ENCODE measurements around the gene PCGF3.
"Not testable (repeated sequence)": the region's sequence is repeated elsewhere in the genome, so short reads cannot be mapped to it uniquely, and the experiment has no call there.

The PCGF3 gene

GRCh38 chr4:794900-795725 lies 89.5 kb downstream of the PCGF3 start:
- Mint-ChIP-seq H3K36me3 (ENCODE audit: low read depth) (no peaks in the 10 kb centered on the region), H3K9me3 (no peaks in the 10 kb centered on the region), H3K4me3 (peak overlapping the region; percentile 43), H3K27ac (no peak overlapping the region), H3K4me1 (ENCODE audit: low read depth) (peaks cover 36% of the 10 kb centered on the region), H3K27me3 (peaks cover 37% of the 10 kb centered on the region)

DNA sequence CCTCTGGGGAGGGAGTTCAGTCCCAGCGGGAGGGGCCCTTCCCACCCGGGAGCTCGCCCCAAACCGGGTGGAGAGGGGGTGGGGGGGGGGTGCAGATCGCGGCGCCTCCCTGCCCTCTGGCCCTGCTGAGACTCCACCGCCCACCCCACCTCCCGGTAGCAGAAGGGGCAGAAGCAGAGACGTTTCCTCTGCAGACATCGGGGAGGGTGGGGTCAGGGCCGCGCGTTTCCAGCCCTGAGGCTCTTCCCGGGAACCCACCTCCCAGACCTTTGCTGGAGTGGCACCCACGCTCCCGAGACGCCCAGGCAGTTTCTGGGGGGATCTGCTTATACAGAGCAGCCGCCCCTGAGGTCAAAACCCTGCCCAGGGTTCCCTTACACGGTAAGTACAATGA lies 90.1 kb downstream of the PCGF3 start:
- peaks cover 34% of the 10 kb centered on the region for H3K27me3 Mint-ChIP-seq
- H3K27ac Mint-ChIP-seq = no peak overlapping the region
- H3K4me3 Mint-ChIP-seq = no peak overlapping the region
- H3K36me3 Mint-ChIP-seq (ENCODE audit: low read depth) = no peaks in the 10 kb centered on the region
- H3K9me3 Mint-ChIP-seq = no peaks in the 10 kb centered on the region
- peaks cover 37% of the 10 kb centered on the region for H3K4me1 Mint-ChIP-seq (ENCODE audit: low read depth)

DNA sequence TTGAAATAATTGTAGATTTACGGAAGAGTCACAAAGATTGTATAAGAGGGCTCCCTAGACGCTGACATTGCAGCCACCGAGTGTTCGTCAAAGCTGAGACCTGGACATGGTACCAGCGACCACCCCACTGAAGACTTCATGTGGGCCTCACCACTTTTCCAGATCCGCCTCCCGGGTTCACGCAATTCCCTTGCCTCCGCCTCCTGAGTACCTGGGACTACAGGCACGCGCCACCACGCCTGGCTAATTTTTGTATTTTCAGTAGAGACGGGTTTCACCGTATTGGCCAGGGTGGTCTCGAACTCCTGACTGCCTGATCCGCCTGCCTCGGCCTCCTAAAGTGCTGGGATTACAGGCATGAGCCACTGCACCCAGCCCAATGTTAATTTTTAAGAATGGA lies 90.6 kb downstream of the PCGF3 start:
- Mint-ChIP-seq H3K4me1 (ENCODE audit: low read depth) (peaks cover 37% of the 10 kb centered on the region), H3K27me3 (peaks cover 32% of the 10 kb centered on the region), H3K9me3 (no peaks in the 10 kb centered on the region), H3K27ac (no peak overlapping the region), H3K4me3 (no peak overlapping the region), H3K36me3 (ENCODE audit: low read depth) (no peaks in the 10 kb centered on the region)

GRCh38 chr4:797066-797465 lies 91.4 kb downstream of the PCGF3 start:
- Mint-ChIP-seq H3K27me3 (peaks cover 32% of the 10 kb centered on the region), H3K27ac (no peak overlapping the region), H3K4me1 (ENCODE audit: low read depth) (peaks cover 37% of the 10 kb centered on the region), H3K36me3 (ENCODE audit: low read depth) (no peaks in the 10 kb centered on the region), H3K4me3 (no peak overlapping the region), H3K9me3 (no peaks in the 10 kb centered on the region)

DNA sequence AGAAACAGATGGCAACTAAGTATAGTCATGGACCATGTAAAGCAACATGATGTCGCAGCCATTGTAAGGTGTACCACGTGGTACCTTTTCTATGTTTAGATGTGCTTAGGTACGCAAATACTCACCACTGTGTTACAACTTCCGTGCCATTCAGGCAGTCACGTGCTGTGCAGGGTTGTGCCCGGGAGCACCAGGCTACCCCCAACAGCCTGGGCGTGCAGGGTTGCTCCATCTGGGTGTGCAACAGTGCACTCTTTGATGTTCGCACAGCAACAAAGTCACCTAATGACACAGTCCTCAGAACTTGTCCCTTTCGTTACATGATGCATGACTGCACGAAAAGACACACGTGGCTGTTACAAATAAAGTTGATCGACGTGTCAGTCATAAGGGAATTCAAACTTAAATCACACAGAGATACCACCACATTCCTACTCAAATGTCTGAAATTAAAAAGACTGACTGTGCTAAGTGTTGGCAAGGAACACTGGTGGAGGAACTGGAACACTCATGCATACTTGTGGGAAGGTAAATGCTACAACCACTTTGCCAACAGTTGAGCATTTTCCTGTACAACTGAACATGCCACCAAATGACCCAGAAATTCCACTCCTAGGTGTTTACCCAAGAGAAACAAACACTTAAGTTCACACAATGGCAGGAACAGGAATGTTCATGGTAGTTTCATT lies 95.9 kb downstream of the PCGF3 start:
- Mint-ChIP-seq H3K27ac (no peak overlapping the region), H3K4me3 (no peak overlapping the region), H3K9me3 (no peaks in the 10 kb centered on the region), H3K27me3 (peaks cover 8% of the 10 kb centered on the region), H3K4me1 (ENCODE audit: low read depth) (peaks cover 17% of the 10 kb centered on the region), H3K36me3 (ENCODE audit: low read depth) (no peaks in the 10 kb centered on the region)

GRCh38 chr4:803884-804283 lies 98.3 kb downstream of the PCGF3 start:
- Mint-ChIP-seq H3K4me3 (no peak overlapping the region), H3K9me3 (no peaks in the 10 kb centered on the region), H3K27ac (no peak overlapping the region), H3K36me3 (ENCODE audit: low read depth) (no peaks in the 10 kb centered on the region), H3K27me3 (peaks cover 10% of the 10 kb centered on the region), H3K4me1 (ENCODE audit: low read depth) (peaks cover 13% of the 10 kb centered on the region)

DNA sequence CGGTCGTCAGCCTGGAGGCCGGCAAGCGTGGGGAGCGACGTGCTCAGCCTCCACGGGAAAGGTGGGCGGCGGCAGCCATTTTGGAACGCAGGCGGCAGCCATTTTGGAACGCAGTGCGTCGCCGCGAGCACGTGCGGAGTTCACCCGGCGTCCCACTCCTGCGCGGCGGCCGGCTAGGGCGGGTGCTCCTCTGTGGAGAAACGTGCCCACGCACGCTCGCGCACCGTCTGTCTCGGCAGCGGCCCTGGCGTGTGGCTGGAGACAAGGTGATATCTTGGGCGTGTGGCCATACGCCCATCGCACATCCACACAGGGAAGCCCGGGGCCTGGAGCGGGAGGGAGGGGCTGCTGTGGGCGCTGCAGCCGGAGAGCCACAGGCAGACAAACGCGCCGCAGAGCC lies 99.2 kb downstream of the PCGF3 start:
- peaks cover 4% of the 10 kb centered on the region for H3K4me1 Mint-ChIP-seq (ENCODE audit: low read depth)
- H3K27me3 Mint-ChIP-seq = peaks cover 10% of the 10 kb centered on the region
- H3K9me3 Mint-ChIP-seq = no peaks in the 10 kb centered on the region
- H3K4me3 Mint-ChIP-seq = no peak overlapping the region
- H3K36me3 Mint-ChIP-seq (ENCODE audit: low read depth) = no peaks in the 10 kb centered on the region
- no peak overlapping the region for H3K27ac Mint-ChIP-seq

GRCh38 chr4:806979-807378 lies 101.3 kb downstream of the PCGF3 start:
- Mint-ChIP-seq H3K27ac (peak overlapping the region; percentile 41), H3K27me3 (peaks cover 20% of the 10 kb centered on the region)
- not testable (repeated sequence) for H3K9me3 Mint-ChIP-seq; H3K36me3 Mint-ChIP-seq (ENCODE audit: low read depth); H3K4me1 Mint-ChIP-seq (ENCODE audit: low read depth); H3K4me3 Mint-ChIP-seq

- Mint-ChIP-seq H3K27me3 (peaks cover 26% of the 10 kb centered on the region), H3K4me1 (ENCODE audit: low read depth) (no peaks in the 10 kb centered on the region), H3K27ac (no peak overlapping the region), H3K9me3 (no peaks in the 10 kb centered on the region), H3K4me3 (no peak overlapping the region), H3K36me3 (ENCODE audit: low read depth) (no peaks in the 10 kb centered on the region)
Observed at GRCh38 chr4:807792-808191, 102.2 kb downstream of the PCGF3 start.

GRCh38 chr4:808860-809570 lies 103.4 kb downstream of the PCGF3 start:
- no peaks in the 10 kb centered on the region for H3K9me3 Mint-ChIP-seq
- H3K36me3 Mint-ChIP-seq (ENCODE audit: low read depth) = no peaks in the 10 kb centered on the region
- peaks cover 36% of the 10 kb centered on the region for H3K27me3 Mint-ChIP-seq
- H3K27ac Mint-ChIP-seq = no peak overlapping the region
- no peak overlapping the region for H3K4me3 Mint-ChIP-seq
- H3K4me1 Mint-ChIP-seq (ENCODE audit: low read depth) = no peaks in the 10 kb centered on the region

DNA sequence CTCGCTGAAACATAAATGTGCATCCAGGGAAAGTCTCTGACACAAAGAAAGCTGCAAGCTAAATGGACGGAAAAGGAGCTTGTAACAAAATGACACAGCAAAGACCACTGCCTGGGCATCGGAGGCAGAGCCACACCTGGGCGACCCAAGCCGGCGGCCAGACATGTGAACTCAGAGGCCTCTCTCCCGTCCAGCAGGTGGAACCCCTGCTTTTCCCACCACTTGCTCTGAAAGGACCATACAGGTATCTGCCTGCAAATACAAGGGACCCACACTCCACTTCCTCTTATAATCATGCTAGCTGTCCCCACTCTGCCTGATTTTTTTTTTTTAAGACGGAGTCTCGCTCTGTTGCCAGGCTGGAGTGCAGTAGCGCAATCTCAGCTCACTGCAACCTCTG lies 108.3 kb downstream of the PCGF3 start:
- H3K27me3 Mint-ChIP-seq = peaks cover 54% of the 10 kb centered on the region
- no peaks in the 10 kb centered on the region for H3K36me3 Mint-ChIP-seq (ENCODE audit: low read depth)
- no peaks in the 10 kb centered on the region for H3K4me1 Mint-ChIP-seq (ENCODE audit: low read depth)
- H3K4me3 Mint-ChIP-seq = no peak overlapping the region
- no peaks in the 10 kb centered on the region for H3K9me3 Mint-ChIP-seq
- H3K27ac Mint-ChIP-seq = no peak overlapping the region

DNA sequence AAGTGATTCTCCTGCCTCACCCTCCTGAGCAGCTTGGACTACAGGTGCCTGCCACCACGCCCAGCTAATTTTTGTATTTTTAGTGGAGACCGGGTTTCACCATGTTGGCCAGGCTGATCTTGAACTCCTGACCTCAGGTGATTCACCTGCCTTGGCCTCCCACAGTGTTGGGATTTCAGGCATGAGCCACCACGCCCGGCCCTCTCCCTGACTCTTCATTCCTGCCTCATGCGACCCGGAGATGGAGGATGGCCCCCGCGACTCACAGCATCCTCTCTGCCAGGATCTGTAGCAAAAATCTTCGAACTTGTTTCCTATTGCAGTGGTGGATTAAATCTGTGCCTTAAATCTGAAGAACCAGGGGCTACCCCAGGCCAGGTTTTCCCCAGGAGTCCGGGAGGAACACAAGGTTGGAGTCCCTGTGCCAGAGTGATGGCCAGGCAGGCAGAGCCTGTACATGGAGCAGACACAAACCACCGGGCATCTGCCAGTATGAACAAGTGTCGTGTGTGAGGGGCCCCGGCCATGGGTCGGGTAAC lies 108.7 kb downstream of the PCGF3 start:
- no peaks in the 10 kb centered on the region for H3K4me1 Mint-ChIP-seq (ENCODE audit: low read depth)
- H3K27ac Mint-ChIP-seq = no peak overlapping the region
- no peak overlapping the region for H3K4me3 Mint-ChIP-seq
- H3K36me3 Mint-ChIP-seq (ENCODE audit: low read depth) = no peaks in the 10 kb centered on the region
- no peaks in the 10 kb centered on the region for H3K9me3 Mint-ChIP-seq
- peaks cover 55% of the 10 kb centered on the region for H3K27me3 Mint-ChIP-seq

DNA sequence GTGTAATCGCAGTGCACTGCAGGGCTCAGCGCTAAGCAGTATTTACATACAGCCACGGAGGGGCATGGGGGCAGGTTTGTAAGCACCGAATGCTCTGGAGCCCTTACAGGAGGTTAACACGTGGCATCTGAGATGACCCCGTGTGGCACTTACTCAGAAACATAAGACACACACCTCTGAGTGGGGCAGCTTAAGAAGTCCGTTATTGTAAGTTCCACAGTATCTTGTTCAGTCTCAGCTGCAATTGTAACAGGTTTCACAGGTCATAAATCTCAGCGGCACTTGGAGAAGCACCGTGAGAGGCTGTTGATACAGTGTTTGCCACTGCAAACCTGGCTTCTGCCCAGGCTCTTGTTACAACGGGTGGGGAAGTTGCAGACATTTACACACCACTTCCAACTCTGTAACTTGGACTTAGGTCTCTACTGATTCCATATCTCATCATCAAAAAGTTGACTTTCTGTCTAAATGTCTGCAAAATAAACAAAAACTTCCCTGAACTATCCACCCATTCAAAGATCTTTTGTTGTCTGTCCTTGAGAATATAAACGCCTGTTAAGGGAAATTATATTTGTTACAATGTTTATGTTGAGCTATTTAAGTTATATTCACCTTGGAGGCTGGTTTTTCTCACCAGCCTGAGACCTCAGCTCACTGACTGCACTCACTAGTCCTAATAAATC lies 110.0 kb downstream of the PCGF3 start:
- H3K27me3 Mint-ChIP-seq = peaks cover 58% of the 10 kb centered on the region

GRCh38 chr4:818106-818921 lies 112.7 kb downstream of the PCGF3 start:
- Mint-ChIP-seq H3K36me3 (ENCODE audit: low read depth) (no peaks in the 10 kb centered on the region), H3K9me3 (no peaks in the 10 kb centered on the region), H3K27me3 (peaks cover 52% of the 10 kb centered on the region), H3K27ac (no peak overlapping the region), H3K4me3 (no peak overlapping the region), H3K4me1 (ENCODE audit: low read depth) (no peaks in the 10 kb centered on the region)

More for the DNA sequence above, 110.0 kb downstream of the PCGF3 start:
- no peaks in the 10 kb centered on the region for H3K4me1 Mint-ChIP-seq (ENCODE audit: low read depth)
- H3K27ac Mint-ChIP-seq = no peak overlapping the region
- H3K4me3 Mint-ChIP-seq = no peak overlapping the region
- H3K36me3 Mint-ChIP-seq (ENCODE audit: low read depth) = no peaks in the 10 kb centered on the region
- no peaks in the 10 kb centered on the region for H3K9me3 Mint-ChIP-seq
